Tibial nerve (tissue), 4 donors: ENCODE data around the gene POLA1. TPM values are rescaled to one million over a fixed set of nuclear protein-coding genes. Genes with fewer than 3 reads are reported as not detected.

Experiments
- DNase-seq, 2 donors: peaks; one replicate each; pipeline ENCODE4 v3.0.0-alpha.2; 2019; ENCODE audit warnings: low spot score in 2 of 2
- H3K27ac ChIP-seq, 4 donors: fragments of 200-600 bp; sonication (generic) in 3 of 4; one replicate each; pipeline ENCODE4 v1.5.1; 2017 to 2019; ENCODE audit warnings: mild to moderate bottlenecking in 1 of 4
- H3K27me3 ChIP-seq, 2 donors: fragments of 200-600 bp; sonication (generic) in 1 of 2; one replicate each; pipeline versions ENCODE4 v1.5.1 to v1.6.0; 2017 to 2019
- H3K36me3 ChIP-seq, 3 donors: fragments of 200-600 bp; sonication (generic); one replicate each; pipeline ENCODE4 v1.5.1; 2018 to 2019
- H3K4me1 ChIP-seq, 4 donors: fragments of 200-600 bp; sonication (generic) in 3 of 4; one replicate each; pipeline ENCODE4 v1.5.1; 2017 to 2019
- H3K4me3 ChIP-seq, 4 donors: fragments of 200-600 bp; sonication (generic) in 3 of 4; one replicate each; pipeline ENCODE4 v1.5.1; 2017 to 2019; ENCODE audit warnings: mild to moderate bottlenecking in 1 of 4, moderate library complexity in 1 of 4
- H3K9me3 ChIP-seq, 4 donors: fragments of 200-600 bp; sonication (generic) in 3 of 4; one replicate each; pipeline ENCODE4 v1.5.1; 2017 to 2019
- CTCF ChIP-seq, 5 experiments: fragments of 200-600 bp in 3 of 5; fragments of 450-650 bp in 2 of 5; sonication (generic) in 3 of 5; IDR thresholded peaks; one replicate each; pipeline ENCODE4 v1.5.1; 2016 to 2019; ENCODE audit warnings: antibody characterized with exemption in 5 of 5, mild to moderate bottlenecking in 3 of 5, moderate library complexity in 2 of 5
- EP300 ChIP-seq, 2 donors: sonication (generic); formaldehyde crosslinking; IDR thresholded peaks; one replicate each; pipeline ENCODE4 v1.6.1; 2017; ENCODE audit warnings: antibody characterized with exemption in 2 of 2, mild to moderate bottlenecking in 1 of 2
- POLR2A ChIP-seq, 2 donors: fragments of 450-650 bp; IDR thresholded peaks; one replicate each; pipeline ENCODE4 v1.6.1; 2017; ENCODE audit warnings: antibody characterized with exemption in 2 of 2, mild to moderate bottlenecking in 2 of 2, moderate library complexity in 2 of 2
- WGBS, 2 donors: methylation state at CpG; one replicate each; pipeline ENCODE4 v1.1.5; 2018; 5-methylcytosine and 5-hydroxymethylcytosine counted together
- small RNA-seq: library from RNA; depleted of rRNA; stranded (forward); fragments of <200 nt; gene quantifications from one replicate; pipeline ENCODE3, GENCODE V24; 2016
- total RNA-seq, 4 donors: library from RNA; depleted of rRNA; stranded (reverse); fragments of >200 nt; gene quantifications; one replicate each; pipeline ENCODE4 v1.1.0, GENCODE V29; 2016

The POLA1 gene
- total RNA-seq, 4 donors from 2014 or later, result 8.6 to 27.8 (median 13.7) TPM

GRCh38 chrX:25043192-25043591 lies 349.5 kb downstream of the POLA1 start:
- no peaks in the 10 kb centered on the region for H3K36me3 ChIP-seq
- WGBS, 2 donors, result 53 to 59% methylated on average over 1 of the region's 1 CpG

More at GRCh38 chrX:25043192-25043591, 349.5 kb downstream of the POLA1 start:
- Histone ChIP-seq H3K4me1 (no peaks in the 10 kb centered on the region), H3K27me3 (no peaks in the 10 kb centered on the region), H3K4me3 (no peak overlapping the region), H3K27ac (no peak overlapping the region), H3K9me3 (no peaks in the 10 kb centered on the region)
- DNase-seq, result no peak
- TF ChIP-seq EP300 (IDR thresholded peaks at IDR 0.05), result no peak
- no peak for TF ChIP-seq POLR2A (IDR thresholded peaks at IDR 0.05)
- no peak for TF ChIP-seq CTCF (IDR thresholded peaks at IDR 0.05)

Small RNA genes lying within 50 kb of the gene (small RNA-seq; reads per million reads assigned to genes)
- gene SCARNA23, result 0.94 reads per million, percentile 10 among the genes with 10 or more reads in this experiment

Other genes with a start within 250 kb of the POLA1 start
- 10 to 100 TPM; 18.3 to 39.8 (median 31.3) TPM for gene PDK3, start 228.6 kb upstream of the POLA1 start, total RNA-seq
- gene PCYT1B, start 46.6 kb upstream of the POLA1 start, total RNA-seq, result 1 to 10 TPM in 2 of 4 donors, under 1 TPM in 2; 0.87 to 1.9 (median 1.2) TPM